B cell (primary cell): ENCODE results near the gene VPS26A. TPM values are rescaled to one million over a fixed set of nuclear protein-coding genes. Genes with fewer than 3 reads are reported as not detected.

Experiments used
- ATAC-seq: fragments of 200-7000 bp; cut with Tn5 transposase; one replicate; pipeline ENCODE4 v1.10.0; 2021; ENCODE audit warnings: low read depth, mild to moderate bottlenecking, moderate number of reproducible peaks, moderate library complexity
- CTCF ChIA-PET: fragments of 350-600 bp; sonication (Branson Sonifier 250); formaldehyde crosslinking; loops from one replicate; lab custom pipeline; 2021; ENCODE audit warnings: antibody characterized with exemption, inconsistent platforms; lab: Charles Lee
- POLR2A ChIA-PET: fragments of 350-600 bp; sonication (Branson Sonifier 250); formaldehyde crosslinking; loops from one replicate; lab custom pipeline; 2021; ENCODE audit warnings: antibody characterized with exemption; lab: Charles Lee
- DNase-seq: peaks from one replicate; pipeline ENCODE4 v3.0.0; 2013
- H2AFZ ChIP-seq: 2 replicates; pipeline ENCODE4 v1.6.1; 2012; ENCODE audit warnings: mild to moderate bottlenecking, low read depth, low read length; ENCODE audit not compliant: insufficient read depth, poor library complexity, severe bottlenecking
- H3K27ac ChIP-seq, 2 donors: 1 replicate in 1 of 2; 2 replicates in 1 of 2; pipeline ENCODE4 v1.5.1; 2012 to 2013; ENCODE audit warnings: low read length in 2 of 2, mild to moderate bottlenecking in 2 of 2, moderate library complexity in 1 of 2
- H3K27me3 ChIP-seq, 4 experiments: fragments of 200-600 bp in 1 of 4; sonication (generic) in 1 of 4; replicated peaks in 1 of 4; 1 replicate in 2 of 4; 2 replicates in 2 of 4; pipeline versions ENCODE4 v1.6.1 to v1.7.0; 2013 to 2016; ENCODE audit warnings: low read length in 3 of 4, mild to moderate bottlenecking in 2 of 4, mixed read lengths in 1 of 4, moderate library complexity in 1 of 4; ENCODE audit not compliant: insufficient read depth in 4 of 4, control insufficient read depth in 3 of 4; ENCODE audit errors: control extremely low read depth in 1 of 4
- H3K36me3 ChIP-seq, 2 experiments: replicated peaks in 1 of 2; 1 replicate in 1 of 2; 2 replicates in 1 of 2; pipeline versions ENCODE4 v1.6.1 to v1.7.1; 2013; ENCODE audit warnings: low read length in 1 of 2; ENCODE audit not compliant: insufficient read depth in 2 of 2, control insufficient read depth in 1 of 2; ENCODE audit errors: control extremely low read depth in 1 of 2, extremely low read depth in 1 of 2
- H3K4me1 ChIP-seq, 2 donors: fragments of 200-600 bp in 1 of 2; sonication (generic) in 1 of 2; 1 replicate in 1 of 2; 2 replicates in 1 of 2; pipeline versions ENCODE4 v1.5.1 to v1.6.1; 2013 to 2017; ENCODE audit warnings: low read length in 2 of 2; ENCODE audit not compliant: control insufficient read depth in 2 of 2, insufficient read depth in 2 of 2
- H3K4me2 ChIP-seq: replicated peaks from 2 replicates; pipeline ENCODE3; 2012; ENCODE audit warnings: mild to moderate bottlenecking, low read depth, low read length; ENCODE audit not compliant: poor library complexity, severe bottlenecking
- H3K4me3 ChIP-seq, 5 experiments: fragments of 200-600 bp in 1 of 5; sonication (generic) in 1 of 5; 1 replicate in 3 of 5; 2 replicates in 2 of 5; pipeline versions ENCODE4 v1.5.1 to v1.7.0; 2011 to 2016; ENCODE audit warnings: low read length in 4 of 5, mild to moderate bottlenecking in 4 of 5, low read depth in 2 of 5, control low read depth in 1 of 5, moderate library complexity in 1 of 5; ENCODE audit not compliant: insufficient read depth in 1 of 5; ENCODE audit errors: control extremely low read depth in 1 of 5, extremely low read depth in 1 of 5
- H3K79me2 ChIP-seq: fragments of 200-600 bp; sonication (generic); one replicate; pipeline ENCODE4 v1.6.0; 2016; ENCODE audit warnings: low read length; ENCODE audit not compliant: control insufficient read depth, insufficient read depth
- H3K9ac ChIP-seq: fragments of 200-600 bp; sonication (generic); 2 replicates; pipeline ENCODE4 v1.6.1; 2017; ENCODE audit warnings: mild to moderate bottlenecking, low read length, moderate library complexity
- H3K9me3 ChIP-seq, 3 donors: one replicate each; pipeline versions ENCODE4 v1.6.1 to v1.7.1; 2013; ENCODE audit warnings: low read length in 2 of 3; ENCODE audit not compliant: control insufficient read depth in 2 of 3, insufficient read depth in 1 of 3; ENCODE audit errors: control extremely low read depth in 1 of 3
- H4K20me1 ChIP-seq: 2 replicates; pipeline ENCODE4 v1.6.0; 2012; ENCODE audit warnings: mild to moderate bottlenecking, low read length; ENCODE audit not compliant: insufficient read depth, control insufficient read depth, poor library complexity, severe bottlenecking
- H3K27ac Mint-ChIP-seq: one replicate; pipeline ENCODE4 v1.8.0; 2021; ENCODE audit warnings: mixed read lengths
- H3K27me3 Mint-ChIP-seq: one replicate; pipeline ENCODE4 v1.8.0; 2021; ENCODE audit warnings: mixed read lengths
- H3K4me1 Mint-ChIP-seq: one replicate; pipeline ENCODE4 v1.8.0; 2021; ENCODE audit warnings: mixed read lengths
- H3K4me3 Mint-ChIP-seq: one replicate; pipeline ENCODE4 v1.8.0; 2021; ENCODE audit warnings: mixed read lengths
- H3K9me3 Mint-ChIP-seq: one replicate; pipeline ENCODE4 v1.8.0; 2022; ENCODE audit warnings: mixed read lengths; ENCODE audit not compliant: insufficient read depth
- EZH2 ChIP-seq: IDR thresholded peaks from 2 replicates; pipeline ENCODE4 v1.6.1; 2012; ENCODE audit warnings: borderline replicate concordance, low read depth, mild to moderate bottlenecking, moderate library complexity, low read length; ENCODE audit not compliant: insufficient read depth, poor library complexity, severe bottlenecking
- WGBS: methylation state at CpG from one replicate; pipeline ENCODE4 v1.1.5; 2013; ENCODE audit warnings: missing lambda C conversion rate; ENCODE audit not compliant: insufficient coverage; 5-methylcytosine and 5-hydroxymethylcytosine counted together
- intact Hi-C: fragments of 100-400 bp; cut with micrococcal nuclease; formaldehyde crosslinking; loops from one replicate; pipeline ENCODE4 v1.10.0; 2022
- polyA plus RNA-seq: library from polyadenylated mRNA; depleted of rRNA; stranded (reverse); fragments of >200 nt; gene quantifications from 2 replicates; pipeline ENCODE4 v1.2.3, GENCODE V29; 2012
- total RNA-seq, 2 donors: library from RNA; stranded (reverse); fragments of 120-200 nt in 1 of 2; gene quantifications; 1 replicate in 1 of 2; 2 replicates in 1 of 2; pipeline versions ENCODE4 v1.2.3 to v1.2.4, GENCODE V29; 2013 to 2022
- TF ChIP-seq, protein P1 (sequence below): fragments of 200-600 bp; IDR thresholded peaks from one replicate; pipeline ENCODE4 v1.8.0; 2022; ENCODE audit warnings: antibody characterized with exemption, mild to moderate bottlenecking

Gene VPS26A
- total and polyA plus RNA-seq, 2 donors (not counting 1 experiment from before 2014, with no cell fraction given) = 5.0 to 29.9 TPM

DNA sequence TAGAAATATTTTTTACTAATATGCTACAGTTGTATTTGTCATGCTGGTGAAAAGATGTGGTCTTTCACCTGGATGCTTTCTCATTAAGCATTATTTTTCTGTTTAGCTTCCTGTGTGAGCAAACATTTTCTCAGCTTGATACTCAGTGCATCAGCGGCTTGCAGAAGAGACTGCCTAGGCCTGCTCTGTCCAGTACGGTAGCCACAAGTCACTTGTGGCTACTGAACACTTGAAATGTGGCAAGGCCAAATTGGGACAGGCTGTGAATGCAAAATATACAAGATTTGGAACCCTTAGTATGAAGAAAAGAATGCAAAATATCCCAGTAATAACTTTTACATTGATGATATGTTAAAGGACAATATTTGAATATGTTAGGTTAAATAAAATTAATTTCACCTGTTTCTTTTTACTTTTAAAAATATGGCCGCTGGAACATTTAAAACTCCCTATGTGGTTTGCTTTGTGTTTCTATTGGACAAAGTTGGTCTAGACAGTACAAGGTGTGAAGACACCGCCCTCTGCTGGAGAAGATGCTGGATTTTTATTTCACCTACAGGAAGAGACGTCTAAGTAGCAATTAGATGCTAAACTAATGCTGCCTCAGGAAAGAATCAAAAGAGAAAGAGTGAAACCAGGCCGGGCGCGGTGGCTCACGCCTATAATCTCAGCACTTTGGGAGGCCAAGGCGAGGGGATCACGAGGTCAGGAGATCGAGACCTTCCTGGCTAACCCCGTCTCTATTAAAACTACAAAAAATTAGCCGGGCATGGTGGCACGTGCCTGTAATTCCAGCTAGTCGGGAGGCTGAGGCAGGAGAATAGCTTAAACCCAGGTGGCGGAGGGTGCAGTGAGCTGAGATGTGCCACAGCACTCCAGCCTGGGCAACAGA lies 30.8 kb upstream of the VPS26A start:
- ChIA-PET POLR2A (interaction anchor here (0.6 to 1.1 kb wide), 3 partner anchors 11 to 137 kb away, joined by 5 to 7 read pairs (median 7); partner anchors contain the start of gene DDX21), CTCF (interaction anchor here (0.5 to 11.8 kb wide), 39 partner anchors 11 to 508 kb away, joined by 3 to 197 read pairs (median 4); partner anchors contain the start of gene DDX21)
- Histone ChIP-seq H3K27me3 (no peaks in the 10 kb centered on the region), H3K79me2 (peaks cover 65% of the 10 kb centered on the region), H3K4me2 (peak overlapping the region; percentile 36), H3K36me3 (no peaks in the 10 kb centered on the region), H2AFZ (peak overlapping the region; percentile 37), H4K20me1 (no peaks in the 10 kb centered on the region), H3K9ac (no peak overlapping the region), H3K9me3 (no peaks in the 10 kb centered on the region), H3K4me1 (peaks cover 36 to 37% of the 10 kb centered on the region in 2 donors), H3K4me3 (peak overlapping the region in 1 of 5 experiments; percentile 8), H3K27ac (no peak overlapping the region)
- Mint-ChIP-seq H3K4me1 (peaks cover 39% of the 10 kb centered on the region), H3K27ac (no peak overlapping the region), H3K4me3 (no peak overlapping the region), H3K9me3 (no peaks in the 10 kb centered on the region), H3K27me3 (no peaks in the 10 kb centered on the region)
- TF ChIP-seq EZH2 = no peak
- TF ChIP-seq, protein P1, sequence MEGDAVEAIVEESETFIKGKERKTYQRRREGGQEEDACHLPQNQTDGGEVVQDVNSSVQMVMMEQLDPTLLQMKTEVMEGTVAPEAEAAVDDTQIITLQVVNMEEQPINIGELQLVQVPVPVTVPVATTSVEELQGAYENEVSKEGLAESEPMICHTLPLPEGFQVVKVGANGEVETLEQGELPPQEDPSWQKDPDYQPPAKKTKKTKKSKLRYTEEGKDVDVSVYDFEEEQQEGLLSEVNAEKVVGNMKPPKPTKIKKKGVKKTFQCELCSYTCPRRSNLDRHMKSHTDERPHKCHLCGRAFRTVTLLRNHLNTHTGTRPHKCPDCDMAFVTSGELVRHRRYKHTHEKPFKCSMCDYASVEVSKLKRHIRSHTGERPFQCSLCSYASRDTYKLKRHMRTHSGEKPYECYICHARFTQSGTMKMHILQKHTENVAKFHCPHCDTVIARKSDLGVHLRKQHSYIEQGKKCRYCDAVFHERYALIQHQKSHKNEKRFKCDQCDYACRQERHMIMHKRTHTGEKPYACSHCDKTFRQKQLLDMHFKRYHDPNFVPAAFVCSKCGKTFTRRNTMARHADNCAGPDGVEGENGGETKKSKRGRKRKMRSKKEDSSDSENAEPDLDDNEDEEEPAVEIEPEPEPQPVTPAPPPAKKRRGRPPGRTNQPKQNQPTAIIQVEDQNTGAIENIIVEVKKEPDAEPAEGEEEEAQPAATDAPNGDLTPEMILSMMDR = peak; percentile 83
- WGBS = 71% methylated on average over 12 of the region's 17 CpGs
- ATAC-seq = peak; percentile 73
- peak; percentile 90 for DNase-seq
- intact Hi-C loops = loop anchor here (1.0 to 10.0 kb wide), 6 partner anchors 30 to 368 kb away; partner anchors contain the start of genes CCAR1 and KIFBP
